NCI-H2107 treated with DMSO at 0.1 percent for 48 hours (cell line): ENCODE results near the gene TSSK2.

Experiments
- DNase-seq: peaks from one replicate; lab custom pipeline; 2025; ENCODE audit not compliant: unreplicated experiment; lab: John Stamatoyannopoulos, UW

Gene TSSK2

DNA sequence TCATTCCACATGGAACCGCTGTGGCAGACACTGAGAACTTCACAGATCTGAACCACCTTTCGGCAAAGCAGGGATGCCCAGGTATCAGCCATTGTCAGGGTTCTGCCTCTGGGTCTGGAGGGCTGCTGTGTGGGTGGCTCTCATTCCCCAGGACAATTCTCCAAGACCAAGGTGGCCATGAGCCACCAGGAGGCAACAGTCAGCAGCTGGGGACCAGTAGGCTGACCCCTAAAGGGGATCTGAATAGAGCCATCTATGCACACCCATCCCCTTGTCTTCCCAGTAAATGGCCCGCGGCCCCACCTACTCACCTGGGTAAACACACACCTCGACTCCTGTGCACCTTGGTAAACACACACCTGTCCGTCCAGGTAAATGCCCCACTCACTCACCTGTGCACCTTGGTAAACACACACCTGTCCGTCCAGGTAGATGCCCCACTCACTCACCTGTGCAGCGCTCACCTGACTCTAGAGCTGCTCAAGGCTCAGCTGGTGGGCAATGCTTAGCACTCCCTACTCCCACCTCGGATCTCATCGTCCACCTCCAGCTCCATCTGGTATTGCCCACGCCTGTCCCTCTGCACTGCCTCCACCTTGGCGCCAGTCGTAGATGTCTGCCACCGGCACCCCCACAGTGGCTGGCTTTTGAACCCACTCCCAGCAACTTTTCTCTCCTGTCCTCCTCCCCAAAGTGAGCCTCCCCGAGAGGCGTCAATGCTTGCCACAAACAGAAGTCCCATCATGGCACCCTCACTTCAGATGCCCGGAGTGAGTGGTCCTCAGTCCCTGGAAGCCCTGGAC is 37.2 kb downstream of the TSSK2 start:
- no peak for DNase-seq

DNA sequence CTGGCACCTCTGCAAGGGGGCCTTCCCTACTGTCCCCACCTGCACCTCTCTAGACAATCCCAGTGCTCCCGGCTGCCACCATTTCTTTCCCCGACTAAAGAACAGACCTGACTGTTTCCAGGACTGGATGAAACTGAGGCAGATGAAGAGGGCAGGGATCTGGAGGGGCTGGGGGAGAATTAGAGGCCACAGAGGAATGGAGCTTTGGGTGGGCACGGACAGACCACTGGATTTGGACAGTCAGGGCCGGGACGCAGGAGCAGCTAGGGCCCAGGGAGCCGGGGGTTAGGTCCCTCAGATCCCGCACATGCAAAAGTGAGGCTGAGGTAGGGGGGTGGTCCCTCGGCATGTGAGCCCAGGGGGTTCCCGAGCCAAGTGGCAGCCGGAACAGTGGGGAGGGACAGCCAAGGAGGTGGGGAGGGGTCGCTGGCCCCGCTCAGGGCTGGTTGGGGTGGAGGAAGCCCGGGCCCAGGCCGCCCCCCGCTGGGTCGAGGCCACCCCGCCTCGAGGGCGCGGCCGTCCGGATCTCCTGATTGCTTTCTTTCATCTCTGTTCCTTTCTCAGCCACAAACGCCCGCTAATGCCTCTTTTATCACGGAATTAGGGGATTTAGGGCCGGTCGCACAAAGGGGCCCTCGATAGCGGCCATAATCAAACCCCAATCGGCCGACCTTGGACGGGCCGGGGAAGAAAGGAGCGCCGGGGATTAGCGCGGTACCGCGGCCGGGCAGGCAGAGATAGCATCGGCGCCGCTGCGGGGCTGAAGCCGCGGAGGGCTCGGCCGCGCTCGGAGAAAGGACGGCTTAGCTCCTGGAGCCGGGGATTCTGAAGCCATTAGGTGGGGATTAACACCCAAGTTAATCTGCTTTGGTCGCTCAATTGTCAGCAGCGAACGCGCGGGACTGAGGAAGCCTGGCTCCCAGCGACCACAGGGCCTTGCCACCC is 38.2 kb downstream of the TSSK2 start:
- no peak for DNase-seq

DNA sequence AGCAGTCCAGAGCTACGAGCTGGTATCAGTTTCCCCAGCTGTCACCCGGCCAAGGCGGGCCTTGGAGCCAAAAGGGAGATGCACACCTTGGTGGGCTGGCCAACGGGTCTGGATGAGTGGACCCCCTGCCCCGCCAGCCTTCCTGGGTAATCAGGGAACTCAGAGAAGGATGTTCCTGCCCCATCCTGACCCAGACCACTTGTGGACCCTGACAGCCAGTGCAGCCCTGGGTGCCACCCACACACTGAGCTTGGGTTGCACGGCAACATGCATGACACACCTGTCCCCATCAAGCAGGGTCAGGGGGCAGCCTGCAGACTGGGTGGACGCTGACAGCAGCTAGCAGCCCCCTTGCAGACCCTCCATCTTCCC is 38.8 kb downstream of the TSSK2 start:
- DNase-seq: no peak

DNA sequence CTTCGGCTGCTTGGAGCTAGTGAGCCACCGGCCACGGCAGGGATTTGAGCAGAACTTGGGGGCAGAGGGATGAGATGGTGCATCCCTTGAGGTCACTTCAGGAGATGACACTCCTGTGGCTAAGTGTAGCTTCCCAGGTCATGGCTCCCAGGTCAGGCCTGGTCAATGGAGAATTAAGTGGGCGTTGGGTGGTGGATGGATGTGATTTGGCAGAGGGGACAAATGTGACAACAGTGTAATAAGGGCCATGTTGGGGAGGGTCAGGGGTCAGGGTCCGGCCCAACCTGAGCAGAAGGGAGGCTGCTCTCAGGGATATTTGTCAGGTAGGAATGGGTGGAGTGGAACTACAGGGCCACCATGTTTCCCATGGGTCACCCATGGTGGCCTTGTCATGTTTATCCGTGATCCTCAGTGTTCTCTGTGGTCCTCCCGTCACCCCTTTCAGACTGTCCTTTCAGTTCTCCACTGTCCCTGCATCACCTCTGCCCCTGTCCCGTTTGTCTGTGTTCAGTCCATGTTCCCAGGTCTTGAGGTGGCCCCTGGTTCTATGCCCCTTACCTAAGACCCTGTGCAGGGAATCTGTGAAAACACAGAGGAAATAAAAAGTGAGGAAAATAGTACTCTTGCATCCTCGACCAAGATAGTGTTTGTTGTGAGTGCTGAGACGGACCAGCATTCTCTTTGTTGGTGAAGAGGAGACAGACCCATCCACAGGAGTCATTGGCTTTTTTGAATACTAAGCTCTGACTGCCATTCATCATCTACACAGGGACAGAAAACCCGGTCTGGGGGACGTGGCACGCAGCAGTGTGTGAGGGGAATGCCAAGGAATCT is 41.3 kb downstream of the TSSK2 start:
- DNase-seq: no peak

DNA sequence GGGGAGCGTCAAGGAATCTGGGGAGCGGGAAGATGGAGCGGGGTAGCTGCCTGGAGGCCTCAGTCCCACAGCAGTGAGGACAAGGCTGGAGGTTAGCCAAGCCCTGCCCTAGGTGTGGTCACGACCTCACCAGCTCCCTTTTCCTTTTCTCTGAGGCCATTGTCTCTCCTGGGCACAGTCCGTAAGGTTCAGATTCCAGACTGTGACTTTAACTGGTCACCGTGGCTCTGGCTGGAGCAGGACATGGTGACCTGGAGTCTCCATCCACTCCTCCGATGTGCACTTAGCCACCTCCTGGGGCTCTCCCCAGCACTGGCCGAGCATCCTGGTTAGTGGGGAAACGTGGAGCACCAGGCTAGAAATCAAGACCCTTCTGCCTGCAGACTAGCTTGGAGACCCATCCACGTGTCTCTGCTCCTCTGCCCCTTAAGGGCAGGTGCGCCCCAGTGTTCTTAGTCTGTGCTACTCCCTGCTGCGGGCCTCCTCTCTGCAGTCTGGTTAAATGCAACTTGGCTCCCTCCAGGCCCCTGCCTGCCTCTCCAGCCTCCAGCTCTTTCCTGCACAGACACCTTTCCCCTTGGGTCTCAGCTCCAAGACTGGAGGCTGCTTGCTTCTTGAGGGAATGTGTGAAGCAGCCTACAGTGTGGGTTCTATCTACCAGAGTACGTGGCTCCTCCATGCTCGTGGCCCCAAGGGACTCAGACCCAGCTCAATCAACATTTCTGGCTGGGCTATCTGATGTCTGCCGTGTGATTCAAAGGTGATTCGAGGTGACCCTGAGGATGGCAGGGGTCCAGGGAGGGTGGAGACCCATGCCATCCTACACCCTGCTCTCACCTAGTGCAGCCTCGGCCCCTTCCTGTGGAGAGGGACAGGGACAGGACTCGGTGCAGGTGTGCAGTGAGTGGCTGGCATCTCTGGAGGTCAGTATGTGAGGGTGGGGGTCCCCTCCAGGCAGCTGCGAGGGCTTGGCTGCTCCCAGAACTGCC is 42.2 kb downstream of the TSSK2 start:
- DNase-seq: no peak

- no peak for DNase-seq
Measured at GRCh38 chr22:19174106-19175025, 43.3 kb downstream of the TSSK2 start.

- no peak for DNase-seq
Measured at GRCh38 chr22:19175026-19175601, 44.0 kb downstream of the TSSK2 start.

- no peak for DNase-seq
Measured at GRCh38 chr22:19175602-19176174, 44.6 kb downstream of the TSSK2 start.

DNA sequence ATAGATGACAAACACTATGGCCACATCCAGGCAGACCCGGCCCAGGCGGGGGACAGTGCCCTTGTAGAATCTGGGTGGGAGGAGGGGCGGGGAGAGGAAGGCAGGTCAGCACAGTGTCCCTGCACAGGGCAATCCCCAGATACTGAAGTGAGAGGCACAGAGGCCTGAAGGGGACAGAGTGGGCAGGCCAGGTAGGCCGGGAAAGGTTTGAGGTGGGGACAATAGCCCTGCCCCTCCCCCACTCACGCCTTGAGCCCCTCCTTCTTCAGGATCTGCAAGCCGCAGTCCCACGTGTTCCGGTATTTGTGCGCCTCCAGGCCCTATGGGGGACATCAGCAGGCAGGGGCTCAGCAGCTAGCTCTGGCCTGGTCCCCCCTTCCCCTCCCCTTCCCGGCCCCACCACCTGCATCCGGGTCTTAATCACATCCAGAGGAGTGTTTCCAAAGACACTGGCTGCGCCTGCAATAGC is 45.1 kb downstream of the TSSK2 start:
- DNase-seq: no peak

DNA sequence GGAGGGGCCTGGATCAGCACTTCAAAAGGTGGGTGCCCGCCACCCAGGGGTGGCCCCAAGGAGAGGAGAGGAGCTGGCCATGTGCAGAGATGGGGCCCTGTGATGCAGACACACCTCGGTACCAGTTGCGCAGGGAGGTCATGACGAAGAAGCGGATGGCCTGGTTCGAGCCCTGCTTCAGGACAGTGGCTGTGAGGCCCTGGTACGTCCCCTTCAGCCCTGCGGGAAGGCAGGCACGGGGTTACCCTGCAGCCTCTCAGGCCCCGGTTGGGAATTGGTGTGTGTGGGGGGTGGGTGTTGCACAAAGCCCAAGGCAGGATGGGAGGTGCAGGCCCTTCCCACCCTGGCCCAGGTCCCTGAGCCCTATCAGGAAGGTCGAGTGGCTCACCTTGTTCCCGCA is 45.6 kb downstream of the TSSK2 start:
- no peak for DNase-seq

- DNase-seq: no peak
Measured at GRCh38 chr22:19177164-19178064, 46.3 kb downstream of the TSSK2 start.

GRCh38 chr22:19178065-19178656 is 47.1 kb downstream of the TSSK2 start:
- DNase-seq: no peak

DNA sequence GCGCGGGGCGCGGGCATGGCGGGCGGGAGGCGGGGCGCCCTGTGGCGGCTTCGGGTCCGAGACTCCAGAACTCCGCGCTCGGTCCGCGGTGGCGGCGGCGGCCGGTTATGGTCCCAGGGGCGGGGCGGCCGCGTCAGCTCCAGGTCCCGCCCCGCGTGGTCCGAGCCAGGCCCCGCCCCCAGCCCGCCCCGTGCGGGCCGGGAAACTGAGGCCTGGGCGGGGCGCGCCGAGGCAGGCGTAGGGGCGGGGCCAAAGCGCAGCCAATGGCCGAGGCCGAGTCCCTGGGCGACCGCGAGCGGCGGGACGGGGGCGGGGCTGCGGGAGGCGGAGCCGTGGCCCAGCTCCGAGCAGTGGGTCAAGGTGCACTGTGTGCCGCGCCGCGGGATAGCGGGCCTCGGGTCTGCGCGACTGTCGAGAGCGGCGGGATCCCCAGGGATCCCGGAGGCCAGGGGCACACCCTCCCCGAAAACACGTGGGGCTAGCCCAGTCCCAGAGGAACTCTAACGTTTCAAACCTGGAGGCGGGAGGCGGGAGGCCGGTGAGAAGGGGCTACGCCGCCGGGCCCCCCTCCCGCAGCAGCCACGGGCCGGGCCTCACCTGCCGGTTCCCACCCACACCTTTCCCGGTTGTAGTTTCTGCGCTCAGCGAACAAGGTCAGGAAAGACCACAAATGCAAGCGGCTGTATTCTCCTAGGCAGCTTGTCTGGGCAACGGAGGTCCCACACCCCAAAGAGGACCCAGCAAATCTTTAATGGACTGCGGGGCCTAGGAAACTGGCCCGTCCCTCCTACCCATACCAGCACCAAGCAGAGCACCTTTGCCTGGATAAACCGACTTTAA is 47.8 kb downstream of the TSSK2 start, which contains the start of gene SLC25A1:
Gene SLC25A1, minus strand, starts transcription at position 80 of the 840 bp plus-strand sequence. Its CDS starts 63 bp downstream, at position 17.
- peak; percentile 28 for DNase-seq

DNA sequence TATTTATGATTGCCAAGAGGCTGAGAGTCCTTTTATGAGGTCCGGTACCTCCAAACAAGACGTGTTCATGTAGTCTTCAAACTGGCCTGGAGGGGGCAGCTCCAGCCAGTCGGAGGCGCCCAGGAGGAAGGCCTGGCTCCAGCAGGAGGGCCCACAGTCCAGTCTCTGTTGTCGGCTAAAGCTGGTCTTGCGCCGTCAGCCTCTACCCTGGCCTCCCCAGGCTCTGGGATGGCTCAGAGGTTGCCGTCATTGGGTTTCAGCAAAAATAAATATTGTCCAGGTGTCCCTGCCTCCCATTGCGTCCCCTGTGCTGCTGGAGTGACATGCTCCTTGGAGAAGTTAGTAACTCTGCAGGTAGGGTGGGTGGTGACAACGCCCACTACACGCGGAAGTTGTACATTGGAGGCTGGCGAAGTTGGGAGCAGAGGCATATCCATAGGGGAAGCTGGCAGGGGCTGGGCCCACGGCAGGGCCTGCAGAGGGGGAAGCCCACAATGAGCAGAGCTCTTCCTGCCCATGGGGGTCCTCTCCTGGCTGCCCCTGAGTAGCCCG is 48.5 kb downstream of the TSSK2 start:
- peak; percentile 24 for DNase-seq

- DNase-seq: no peak
Measured at GRCh38 chr22:19180234-19180633, 49.1 kb downstream of the TSSK2 start.
